GM18867 (cell line): ENCODE data around the gene FOXO1.
A peak's percentile ranks its signal among the peaks of the same experiment; 100 is the strongest.
"Not testable (repeated sequence)": the region's sequence is repeated elsewhere in the genome, so short reads cannot be mapped to it uniquely, and the experiment has no call there.

Experiments used
- ATAC-seq: cut with Tn5 transposase; IDR thresholded peaks from one replicate; pipeline ENCODE4 v1.9.1; 2021; ENCODE audit warnings: mild to moderate bottlenecking, moderate library complexity; ENCODE audit not compliant: unreplicated experiment

The FOXO1 gene

DNA sequence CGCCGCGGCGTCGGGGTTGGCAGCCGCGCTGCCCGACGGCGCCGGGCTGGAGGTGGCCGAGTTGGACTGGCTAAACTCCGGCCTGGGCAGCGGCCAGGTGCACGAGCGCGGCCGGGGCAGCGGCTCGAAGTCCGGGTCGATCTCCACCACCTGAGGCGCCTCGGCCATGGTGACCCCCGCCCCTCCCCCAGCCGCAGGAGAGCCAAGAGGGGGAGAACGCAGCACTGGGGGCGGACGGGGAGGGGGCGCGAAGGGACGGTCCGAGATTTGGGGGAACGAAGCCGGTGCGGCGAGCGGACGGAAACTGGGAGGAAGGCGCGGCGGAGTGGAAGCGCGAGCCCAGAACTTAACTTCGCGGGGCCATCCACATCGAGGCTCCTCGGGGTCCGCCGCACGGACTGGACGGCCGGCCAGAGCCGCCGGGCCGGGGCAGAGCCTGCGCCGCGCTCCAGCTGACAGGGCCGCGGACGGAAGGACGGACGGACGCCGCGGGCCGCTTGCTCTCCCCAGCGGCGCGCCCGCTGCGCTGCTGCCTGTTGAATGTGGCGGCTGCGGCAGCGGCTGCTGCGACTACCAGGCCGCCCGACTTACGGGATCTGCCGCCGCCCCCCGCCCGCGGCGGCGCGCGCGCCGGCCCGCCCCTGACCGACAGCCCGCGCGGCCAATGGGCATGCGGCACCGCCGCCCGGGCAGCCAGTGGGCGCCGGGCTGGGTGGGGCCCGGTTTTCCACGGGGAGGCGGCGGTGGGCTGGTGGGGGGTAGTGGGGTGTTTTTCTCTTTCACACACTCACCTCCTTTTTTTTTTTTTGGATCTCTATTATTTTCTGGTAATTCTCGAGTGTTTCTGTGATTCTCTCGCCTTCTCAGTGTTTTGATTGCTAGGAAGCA lies at the start of gene FOXO1:
Gene FOXO1 (minus strand): TSS at position 597 of the 888 bp plus-strand sequence. CDS start 429 bp downstream, at position 168.
- ATAC-seq: peak; percentile 66

DNA sequence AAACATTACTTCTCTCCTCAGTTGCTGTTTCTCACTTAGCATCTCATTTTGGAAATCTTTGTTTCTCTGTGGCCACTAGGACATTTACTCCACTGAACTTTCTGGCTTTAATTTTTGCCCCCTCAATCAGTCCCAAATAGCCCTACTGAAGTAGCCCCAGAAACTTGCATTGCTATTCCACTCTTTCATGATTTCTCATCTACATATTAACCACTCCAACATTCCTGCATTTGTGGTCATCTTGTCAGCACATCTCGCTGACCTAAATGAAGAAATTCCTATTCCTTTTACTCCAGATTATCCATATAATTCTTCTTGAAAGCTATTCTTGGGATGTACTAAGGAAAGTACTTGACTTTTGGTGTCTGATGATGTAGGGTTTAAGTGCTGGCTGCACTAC lies 48.0 kb upstream of the FOXO1 start:
- not testable (repeated sequence) for ATAC-seq

DNA sequence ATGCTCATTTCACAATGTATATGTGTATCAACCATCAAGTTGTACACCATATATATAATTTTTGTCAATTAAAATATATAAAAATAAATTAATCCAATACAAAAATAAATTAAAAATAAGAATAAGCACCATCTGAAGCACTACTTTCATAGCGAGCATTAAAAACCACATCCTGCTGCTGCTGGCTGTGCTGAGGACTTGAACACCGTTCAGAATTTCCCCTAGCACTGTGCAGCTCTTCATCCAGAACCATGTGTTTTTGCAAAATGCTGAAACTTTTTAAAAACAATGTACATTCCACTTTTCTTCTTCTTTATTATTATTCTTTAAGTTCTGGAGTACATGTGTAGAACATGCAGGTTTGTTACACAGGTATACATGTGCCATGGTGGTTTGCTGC lies 40.0 kb upstream of the FOXO1 start:
- no peak for ATAC-seq

- ATAC-seq: peak; percentile 59
Measured at GRCh38 chr13:40697711-40698110, 31.3 kb upstream of the FOXO1 start.

DNA sequence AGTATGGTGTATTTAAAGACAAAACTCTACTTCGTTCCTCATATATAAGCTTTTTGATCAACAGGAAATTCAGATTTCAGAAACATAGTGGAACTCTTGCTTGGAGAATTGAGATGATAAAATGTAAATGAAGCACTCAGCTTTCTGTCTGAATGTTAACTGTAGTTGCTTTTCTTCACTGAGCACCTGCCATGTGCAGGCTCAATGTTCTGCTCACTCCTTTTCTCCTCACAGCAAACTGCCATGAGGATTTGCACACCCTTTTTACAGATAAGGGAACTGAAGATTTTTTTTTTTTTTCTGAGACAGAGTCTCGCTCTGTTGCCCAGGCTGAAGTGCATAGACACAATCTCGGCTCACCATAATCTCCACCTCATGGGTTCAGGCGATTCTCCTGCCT lies 28.0 kb upstream of the FOXO1 start:
- ATAC-seq: no peak

DNA sequence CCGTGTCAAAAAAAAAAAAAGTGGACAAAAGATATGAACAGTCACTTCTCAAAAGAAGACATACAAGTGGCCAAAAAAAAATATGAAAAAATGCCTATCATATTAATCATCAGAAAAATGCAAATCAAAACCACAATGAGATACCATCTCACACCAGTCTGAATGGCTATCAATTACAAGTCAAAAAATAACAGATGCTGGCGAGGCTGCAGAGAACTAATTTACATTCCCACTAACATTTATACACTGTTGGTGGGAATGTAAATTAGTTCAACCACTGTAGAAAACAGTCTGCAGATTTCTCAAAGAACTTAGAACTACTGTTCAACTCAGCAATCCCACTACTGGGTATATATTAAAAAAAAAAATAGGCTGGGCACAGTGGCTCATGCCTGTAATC lies 26.5 kb upstream of the FOXO1 start:
- peak; percentile 80 for ATAC-seq

GRCh38 chr13:40688781-40689180 lies 22.3 kb upstream of the FOXO1 start:
- ATAC-seq: no peak

DNA sequence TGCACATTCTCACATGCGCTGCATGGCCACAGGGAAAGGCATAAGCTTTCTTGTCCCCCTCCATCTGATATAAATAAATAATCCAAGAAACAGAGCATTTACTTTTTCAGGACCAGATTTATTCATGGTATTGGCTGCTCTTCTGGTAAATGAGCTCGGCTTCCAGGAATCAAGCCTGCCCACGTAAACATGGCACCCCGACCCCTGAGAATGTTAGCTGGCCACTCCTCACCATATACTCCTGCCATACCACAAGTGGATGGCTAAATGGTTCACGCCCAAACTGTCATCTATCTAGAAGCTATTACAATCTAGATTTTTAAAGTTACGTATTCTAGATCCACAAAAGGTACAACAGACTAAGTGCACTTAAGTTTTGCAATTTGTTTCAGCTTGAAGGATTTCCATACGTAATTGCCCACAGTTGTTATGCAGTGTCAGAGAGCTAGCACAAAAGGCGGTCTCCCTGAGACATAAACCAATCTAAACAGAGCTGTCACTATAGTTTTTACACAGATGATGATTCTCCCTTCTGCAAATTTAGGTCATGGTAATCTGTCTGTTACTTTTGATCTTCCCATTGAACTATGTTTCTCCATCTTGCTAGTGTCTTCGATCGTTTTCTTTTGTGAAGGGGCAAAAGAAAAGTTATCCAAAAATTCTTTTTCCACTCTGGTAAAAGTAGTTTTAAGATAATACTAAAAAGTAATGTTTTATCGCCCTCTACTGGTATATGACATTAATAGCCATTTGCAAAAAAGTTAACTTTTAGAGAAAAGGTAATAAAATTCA lies 16.2 kb upstream of the FOXO1 start:
- no peak for ATAC-seq

- ATAC-seq: no peak
Measured at GRCh38 chr13:40681341-40682146, 15.1 kb upstream of the FOXO1 start.

DNA sequence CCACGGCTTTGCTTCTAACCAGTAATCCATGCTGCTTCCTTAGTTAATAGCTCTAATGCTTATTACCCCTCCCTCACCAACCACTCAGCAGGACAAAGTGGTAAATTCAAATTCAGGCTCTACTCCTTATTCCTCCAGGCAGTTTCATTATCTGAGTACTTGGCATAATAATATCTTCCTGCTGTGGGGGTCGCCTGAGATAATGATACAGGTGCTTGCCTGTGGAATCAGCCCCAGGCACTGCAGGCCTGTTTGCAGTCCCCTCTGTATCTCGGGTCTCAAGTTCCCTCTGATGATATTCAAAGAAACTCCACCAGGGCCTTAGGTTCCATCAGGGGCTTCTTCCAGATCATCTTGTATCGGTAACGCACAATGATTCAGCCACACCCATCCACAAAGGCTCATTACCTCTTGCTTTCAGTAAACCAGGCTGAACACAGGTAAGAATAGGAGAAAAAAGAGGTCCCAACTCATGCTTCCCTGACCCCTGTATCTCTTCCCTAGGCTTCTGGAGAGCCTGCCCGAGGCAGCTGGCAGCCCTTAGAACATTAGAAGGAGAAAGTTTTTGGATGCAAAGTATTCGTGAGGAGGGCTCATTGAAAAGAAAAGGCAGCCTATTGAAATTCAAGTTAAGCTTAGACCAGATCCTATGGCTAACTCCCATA lies 14.3 kb upstream of the FOXO1 start:
- ATAC-seq: no peak

GRCh38 chr13:40679480-40679985 lies 13.1 kb upstream of the FOXO1 start:
- ATAC-seq: no peak

DNA sequence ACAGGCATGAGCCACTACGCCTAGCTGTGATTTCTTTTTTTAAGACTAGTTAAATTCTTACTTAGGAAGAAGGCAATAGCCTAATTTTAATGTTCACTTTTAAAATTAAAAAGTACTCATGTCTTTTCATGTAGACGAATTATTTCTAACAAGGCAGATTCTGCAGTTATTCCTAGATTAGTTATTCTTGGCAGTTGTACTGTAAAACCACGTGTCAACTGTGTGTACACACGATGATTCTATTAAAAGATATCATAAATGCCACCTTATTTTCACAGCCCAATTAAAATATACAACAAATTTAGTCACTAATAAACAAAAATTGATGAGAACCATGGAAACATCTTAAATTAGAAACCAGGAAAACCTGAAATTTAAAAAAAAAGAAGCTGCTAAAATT lies 10.6 kb upstream of the FOXO1 start:
- no peak for ATAC-seq

DNA sequence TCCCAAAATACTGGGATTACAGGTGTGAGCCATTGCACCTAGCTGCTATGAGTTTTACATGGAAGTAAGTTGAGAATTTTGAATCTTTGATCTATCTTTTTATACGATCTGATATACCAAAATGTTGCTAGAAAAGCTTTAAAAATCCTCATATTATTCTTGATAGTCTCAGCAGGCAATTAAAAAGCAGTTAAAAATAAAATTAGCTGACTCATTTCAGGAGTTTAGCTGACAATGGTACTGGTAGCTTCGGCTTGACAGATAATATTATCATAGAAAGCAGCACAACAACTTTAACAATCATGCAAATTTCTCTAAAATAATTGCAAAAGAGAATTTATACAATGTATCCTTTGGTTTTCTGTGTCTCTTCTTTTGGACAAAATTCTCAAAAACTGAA lies 9.6 kb upstream of the FOXO1 start:
- ATAC-seq: no peak

DNA sequence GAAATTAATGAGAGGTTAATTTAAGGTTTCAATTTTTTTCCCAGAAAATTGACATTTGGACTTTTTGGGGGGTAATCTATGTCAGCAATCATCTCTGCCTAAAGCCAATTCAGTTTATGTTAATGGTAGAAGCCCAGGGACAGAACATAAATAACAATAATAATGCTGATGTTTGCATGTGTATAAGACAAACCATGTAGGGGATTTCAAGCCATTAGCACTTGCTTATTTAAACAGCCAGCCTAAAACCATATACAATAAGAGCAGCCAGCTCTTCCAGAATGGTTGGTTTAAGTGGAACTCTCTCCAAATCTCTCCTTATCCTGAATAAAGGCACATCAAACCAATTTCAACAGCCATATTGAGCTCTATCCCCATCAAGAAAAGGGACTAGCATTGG lies 7.0 kb upstream of the FOXO1 start:
- ATAC-seq: no peak

DNA sequence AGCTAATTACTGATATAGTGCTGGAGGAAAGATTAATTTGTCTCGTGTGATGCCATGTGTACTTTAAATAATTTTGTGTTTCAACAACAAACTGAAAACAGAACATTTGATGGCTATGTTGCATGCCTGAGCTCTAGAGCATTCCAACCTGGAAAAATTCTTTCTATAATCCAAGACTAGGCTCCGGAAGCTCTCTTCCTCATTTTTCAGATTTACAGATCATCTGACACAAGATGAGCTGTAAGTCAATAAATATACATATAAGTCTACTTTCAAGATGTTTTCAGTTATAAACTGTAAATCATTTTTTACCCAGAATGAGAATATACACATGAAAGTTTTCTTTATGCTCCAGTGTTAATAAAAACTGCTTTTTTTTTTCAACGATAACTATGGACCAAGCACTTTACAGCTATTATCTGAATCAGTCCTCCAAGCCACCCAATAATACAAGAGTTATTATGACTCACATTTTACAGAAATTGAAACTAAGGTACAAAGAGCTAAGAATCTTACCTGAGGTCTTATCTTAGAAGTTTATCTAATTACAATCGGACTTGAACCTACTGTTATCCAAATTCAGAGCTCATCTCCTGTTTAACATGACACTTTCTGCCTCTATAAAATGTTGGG lies 6.4 kb upstream of the FOXO1 start:
- no peak for ATAC-seq

DNA sequence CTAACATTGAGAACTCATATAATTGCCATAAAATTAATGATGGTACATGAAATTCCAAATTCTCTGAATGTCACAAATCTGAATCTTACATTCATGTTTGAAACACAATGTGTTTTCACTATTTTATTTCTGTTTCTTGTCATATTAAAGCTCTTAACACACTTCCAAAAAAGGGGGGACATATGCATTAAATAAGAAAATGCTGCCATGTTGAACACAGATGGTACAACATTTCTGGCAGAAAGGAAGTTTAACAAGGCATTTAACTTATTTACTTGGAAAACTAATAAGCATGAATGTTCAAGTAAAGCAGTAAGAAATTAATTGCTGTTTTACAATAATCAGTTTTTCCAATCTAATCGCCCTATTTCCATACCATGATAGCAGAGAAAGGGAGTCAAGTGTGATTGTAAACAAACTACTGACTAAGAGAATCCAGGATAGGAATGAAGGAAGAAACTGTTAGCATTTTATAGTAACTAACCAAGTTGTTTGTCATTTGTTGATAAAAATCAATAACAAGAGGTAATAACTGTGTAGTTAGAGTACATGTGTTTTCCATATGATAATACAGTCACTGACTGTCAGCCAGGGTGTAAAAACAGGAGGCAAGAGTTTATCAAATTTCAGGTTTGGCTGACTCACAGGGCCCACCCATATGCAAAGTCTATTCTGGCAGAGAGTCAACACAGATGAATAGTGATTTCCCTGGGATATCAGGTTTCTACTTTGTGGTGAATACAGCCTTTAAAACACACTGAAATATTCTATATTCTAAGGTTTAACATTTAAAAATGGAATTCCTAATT lies 5.7 kb upstream of the FOXO1 start:
- peak; percentile 52 for ATAC-seq

DNA sequence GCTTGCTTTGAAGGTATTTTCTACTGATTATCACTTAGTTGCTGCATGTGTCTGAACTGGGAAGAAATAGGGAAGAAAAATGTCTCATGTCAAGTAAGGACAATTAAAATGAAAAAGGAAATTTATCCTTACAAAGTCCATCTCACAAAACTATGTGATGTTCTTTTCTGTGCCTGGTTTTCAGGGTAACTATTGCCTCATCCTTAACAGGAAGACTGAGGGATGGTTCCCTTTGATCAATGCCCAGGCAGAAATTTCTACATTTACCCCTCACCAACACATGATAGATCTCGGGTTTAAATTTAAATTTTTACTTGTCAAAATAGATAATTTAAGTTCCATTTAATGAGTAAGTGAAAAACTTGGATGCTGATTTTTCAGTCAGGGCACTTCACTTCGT lies 3.9 kb upstream of the FOXO1 start:
- ATAC-seq: no peak

GRCh38 chr13:40668335-40668734 lies 1.9 kb upstream of the FOXO1 start:
- ATAC-seq: no peak

GRCh38 chr13:40667622-40667978 lies 1.2 kb upstream of the FOXO1 start:
- no peak for ATAC-seq
